ENCODE results near the gene EZH1. TPM values are rescaled to one million over a fixed set of nuclear protein-coding genes. Genes with fewer than 3 reads are reported as not detected.

EZH1 gene
- total RNA-seq, 1 experiment from 2014 or later: 6.1 TPM

- DNase-seq (ENCODE audit: low read depth): no peak
Observed at GRCh38 chr17:42684929-42685556, 59.8 kb downstream of the EZH1 start.

- no peak for DNase-seq (ENCODE audit: low read depth)
Observed at GRCh38 chr17:42683407-42684034, 61.3 kb downstream of the EZH1 start.

- peak; percentile 65 for DNase-seq (ENCODE audit: low read depth)
Observed at GRCh38 chr17:42682722-42683403, 62.0 kb downstream of the EZH1 start.

GRCh38 chr17:42681976-42682721 lies 62.7 kb downstream of the EZH1 start, which contains the start of gene CNTNAP1:
CNTNAP1 (plus strand) TSS chr17:42682531; CDS start chr17:42682830, 299 bp downstream.
- peak; percentile 78 for DNase-seq (ENCODE audit: low read depth)

GRCh38 chr17:42680331-42680808 lies 64.5 kb downstream of the EZH1 start:
- no peak for DNase-seq (ENCODE audit: low read depth)

GRCh38 chr17:42679492-42680330 lies 65.1 kb downstream of the EZH1 start:
- no peak for DNase-seq (ENCODE audit: low read depth)

- no peak for DNase-seq (ENCODE audit: low read depth)
Observed at GRCh38 chr17:42678951-42679491, 65.8 kb downstream of the EZH1 start.

GRCh38 chr17:42677921-42678781 lies 66.7 kb downstream of the EZH1 start:
- peak; percentile 90 for DNase-seq (ENCODE audit: low read depth)

- peak; percentile 97 for DNase-seq (ENCODE audit: low read depth)
Observed at GRCh38 chr17:42677012-42677857, 67.6 kb downstream of the EZH1 start.

GRCh38 chr17:42676424-42677011 lies 68.3 kb downstream of the EZH1 start, which contains the start of gene PLEKHH3:
PLEKHH3 (minus strand) TSS chr17:42676994; CDS start chr17:42676563, 431 bp downstream.
- DNase-seq (ENCODE audit: low read depth): peak; percentile 48

GRCh38 chr17:42675965-42676423 lies 68.8 kb downstream of the EZH1 start:
- peak; percentile 31 for DNase-seq (ENCODE audit: low read depth)

- DNase-seq (ENCODE audit: low read depth): no peak
Observed at GRCh38 chr17:42675348-42675964, 69.4 kb downstream of the EZH1 start.

- DNase-seq (ENCODE audit: low read depth): no peak
Observed at GRCh38 chr17:42674755-42675347, 70.0 kb downstream of the EZH1 start.

- peak; percentile 36 for DNase-seq (ENCODE audit: low read depth)
Observed at GRCh38 chr17:42673885-42674754, 70.7 kb downstream of the EZH1 start.

GRCh38 chr17:42673266-42673884 lies 71.5 kb downstream of the EZH1 start:
- no peak for DNase-seq (ENCODE audit: low read depth)

Data from HT1080 (cell line).